Hepatocyte (in vitro differentiated cells): ENCODE measurements around the gene SLC27A2.

Experiments used
- EZH2 ChIP-seq: fragments of 200-600 bp; sonication (generic); IDR thresholded peaks from 2 replicates; pipeline ENCODE4 v1.6.1; 2016; ENCODE audit warnings: antibody characterized with exemption, mild to moderate bottlenecking, borderline replicate concordance
- EZH2phosphoT487 ChIP-seq: fragments of 200-600 bp; sonication (generic); IDR thresholded peaks from one replicate; pipeline ENCODE4 v1.6.1; 2018; ENCODE audit warnings: antibody characterized with exemption, mild to moderate bottlenecking, low read depth, moderate library complexity; ENCODE audit not compliant: unreplicated experiment, severe bottlenecking
- TF ChIP-seq, protein P1 (sequence below): fragments of 200-600 bp; sonication (generic); IDR thresholded peaks from 2 replicates; pipeline ENCODE4 v1.5.1; 2016; ENCODE audit warnings: antibody characterized with exemption, mild to moderate bottlenecking; ENCODE audit not compliant: poor library complexity

GRCh38 chr15:50189633-50190032 lies 7.6 kb downstream of the SLC27A2 start:
- TF ChIP-seq EZH2 (no peak), EZH2phosphoT487 (no peak)
- TF ChIP-seq, protein P1, sequence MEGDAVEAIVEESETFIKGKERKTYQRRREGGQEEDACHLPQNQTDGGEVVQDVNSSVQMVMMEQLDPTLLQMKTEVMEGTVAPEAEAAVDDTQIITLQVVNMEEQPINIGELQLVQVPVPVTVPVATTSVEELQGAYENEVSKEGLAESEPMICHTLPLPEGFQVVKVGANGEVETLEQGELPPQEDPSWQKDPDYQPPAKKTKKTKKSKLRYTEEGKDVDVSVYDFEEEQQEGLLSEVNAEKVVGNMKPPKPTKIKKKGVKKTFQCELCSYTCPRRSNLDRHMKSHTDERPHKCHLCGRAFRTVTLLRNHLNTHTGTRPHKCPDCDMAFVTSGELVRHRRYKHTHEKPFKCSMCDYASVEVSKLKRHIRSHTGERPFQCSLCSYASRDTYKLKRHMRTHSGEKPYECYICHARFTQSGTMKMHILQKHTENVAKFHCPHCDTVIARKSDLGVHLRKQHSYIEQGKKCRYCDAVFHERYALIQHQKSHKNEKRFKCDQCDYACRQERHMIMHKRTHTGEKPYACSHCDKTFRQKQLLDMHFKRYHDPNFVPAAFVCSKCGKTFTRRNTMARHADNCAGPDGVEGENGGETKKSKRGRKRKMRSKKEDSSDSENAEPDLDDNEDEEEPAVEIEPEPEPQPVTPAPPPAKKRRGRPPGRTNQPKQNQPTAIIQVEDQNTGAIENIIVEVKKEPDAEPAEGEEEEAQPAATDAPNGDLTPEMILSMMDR: no peak
